ENCODE measurements around the gene CNEP1R1.

- TF ChIP-seq POLR2AphosphoS5 (IDR thresholded peaks at IDR 0.05; ENCODE audit: borderline replicate concordance, low read depth, low read length), result no peak
- TF ChIP-seq EZH2 (IDR thresholded peaks at IDR 0.05), result no peak
These were observed 22.8 kb downstream of the CNEP1R1 start for GRCh38 chr16:50047864-50048263.

All from SK-N-MC (cell line).